ENCODE data around the gene SNAPC1. TPM values are rescaled to one million over a fixed set of nuclear protein-coding genes. Genes with fewer than 3 reads are reported as not detected.

The SNAPC1 gene
- total and polyA plus RNA-seq, 2 donors (not counting 1 experiment from before 2014, with no cell fraction given): 23.4 to 29.6 TPM

GRCh38 chr14:61803755-61804154 lies 41.5 kb downstream of the SNAPC1 start:
- H3K36me3 ChIP-seq (ENCODE audit: control insufficient read depth, insufficient read depth, low read length): no peaks in the 10 kb centered on the region
- H3K79me2 ChIP-seq (ENCODE audit: control insufficient read depth, insufficient read depth, low read length): no peaks in the 10 kb centered on the region
- TF ChIP-seq EZH2 (IDR thresholded peaks at IDR 0.05; ENCODE audit: low read length, missing control alignments) (no peak), CTCF (conservative IDR thresholded peaks at IDR 0.05 in 1 of 2, IDR thresholded peaks at IDR 0.05 in 1 of 2; ENCODE audit: low read depth in 1 of 2, low read length in 2 of 2) (no peak)
- peaks cover 4% of the 10 kb centered on the region for H3K4me1 ChIP-seq (ENCODE audit: control insufficient read depth, extremely low read depth, insufficient read depth, low read length)
- no peak for DNase-seq (ENCODE audit: low read depth in 2 of 2)
- H3K9me3 ChIP-seq (ENCODE audit: control insufficient read depth, insufficient read depth, low read depth, low read length): no peaks in the 10 kb centered on the region
- no peaks in the 10 kb centered on the region for H4K20me1 ChIP-seq (ENCODE audit: control insufficient read depth, extremely low read depth, insufficient read depth, low read length)
- no peak overlapping the region for H3K4me3 ChIP-seq (replicated peaks in 1 of 4; ENCODE audit: control extremely low read depth in 1 of 4, insufficient read depth in 1 of 4, low read depth in 3 of 4, low read length in 4 of 4)
- H3K27ac ChIP-seq (ENCODE audit: insufficient read depth, low read length): no peak overlapping the region
- no peaks in the 10 kb centered on the region for H3K27me3 ChIP-seq (ENCODE audit: control insufficient read depth, insufficient read depth, low read length)
- no peak overlapping the region for H3K9ac ChIP-seq (ENCODE audit: insufficient read depth, low read length)
- no peak overlapping the region for H3K4me2 ChIP-seq (ENCODE audit: extremely low read depth, insufficient read depth, low read length)
- no peak overlapping the region for H2AFZ ChIP-seq (ENCODE audit: low read length)

- H3K9ac ChIP-seq (ENCODE audit: insufficient read depth, low read length): no peak overlapping the region
- DNase-seq (ENCODE audit: low read depth in 2 of 2): no peak
- H3K79me2 ChIP-seq (ENCODE audit: control insufficient read depth, insufficient read depth, low read length): no peaks in the 10 kb centered on the region
- no peaks in the 10 kb centered on the region for H4K20me1 ChIP-seq (ENCODE audit: control insufficient read depth, extremely low read depth, insufficient read depth, low read length)
- H3K27me3 ChIP-seq (ENCODE audit: control insufficient read depth, insufficient read depth, low read length): no peaks in the 10 kb centered on the region
- H3K36me3 ChIP-seq (ENCODE audit: control insufficient read depth, insufficient read depth, low read length): no peaks in the 10 kb centered on the region
- no peak overlapping the region for H3K27ac ChIP-seq (ENCODE audit: insufficient read depth, low read length)
- no peaks in the 10 kb centered on the region for H3K9me3 ChIP-seq (ENCODE audit: control insufficient read depth, insufficient read depth, low read depth, low read length)
- peaks cover 4% of the 10 kb centered on the region for H3K4me1 ChIP-seq (ENCODE audit: control insufficient read depth, extremely low read depth, insufficient read depth, low read length)
- TF ChIP-seq EZH2 (IDR thresholded peaks at IDR 0.05; ENCODE audit: low read length, missing control alignments) (no peak), CTCF (conservative IDR thresholded peaks at IDR 0.05 in 1 of 2, IDR thresholded peaks at IDR 0.05 in 1 of 2; ENCODE audit: low read depth in 1 of 2, low read length in 2 of 2) (no peak)
- H2AFZ ChIP-seq (ENCODE audit: low read length): no peak overlapping the region
- H3K4me3 ChIP-seq (replicated peaks in 1 of 4; ENCODE audit: control extremely low read depth in 1 of 4, insufficient read depth in 1 of 4, low read depth in 3 of 4, low read length in 4 of 4): no peak overlapping the region
- no peak overlapping the region for H3K4me2 ChIP-seq (ENCODE audit: extremely low read depth, insufficient read depth, low read length)
Measured at GRCh38 chr14:61805451-61805850, 43.2 kb downstream of the SNAPC1 start.

GRCh38 chr14:61811882-61812346 lies 49.7 kb downstream of the SNAPC1 start:
- TF ChIP-seq EZH2 (IDR thresholded peaks at IDR 0.05; ENCODE audit: low read length, missing control alignments) (peak; percentile 64), CTCF (conservative IDR thresholded peaks at IDR 0.05 in 1 of 2, IDR thresholded peaks at IDR 0.05 in 1 of 2; ENCODE audit: low read depth in 1 of 2, low read length in 2 of 2) (no peak)
- no peak overlapping the region for H3K27ac ChIP-seq (ENCODE audit: insufficient read depth, low read length)
- no peak overlapping the region for H2AFZ ChIP-seq (ENCODE audit: low read length)
- H3K9me3 ChIP-seq (ENCODE audit: control insufficient read depth, insufficient read depth, low read depth, low read length): no peaks in the 10 kb centered on the region
- DNase-seq (ENCODE audit: low read depth in 2 of 2): no peak
- H3K4me2 ChIP-seq (ENCODE audit: extremely low read depth, insufficient read depth, low read length): no peak overlapping the region
- H3K4me3 ChIP-seq (replicated peaks in 1 of 4; ENCODE audit: control extremely low read depth in 1 of 4, insufficient read depth in 1 of 4, low read depth in 3 of 4, low read length in 4 of 4): peak overlapping the region in 2 of 4 experiments; percentile 10 to 40
- peaks cover 2% of the 10 kb centered on the region for H3K4me1 ChIP-seq (ENCODE audit: control insufficient read depth, extremely low read depth, insufficient read depth, low read length)
- H3K36me3 ChIP-seq (ENCODE audit: control insufficient read depth, insufficient read depth, low read length): no peaks in the 10 kb centered on the region
- H3K27me3 ChIP-seq (ENCODE audit: control insufficient read depth, insufficient read depth, low read length): peaks cover 11% of the 10 kb centered on the region
- no peaks in the 10 kb centered on the region for H4K20me1 ChIP-seq (ENCODE audit: control insufficient read depth, extremely low read depth, insufficient read depth, low read length)
- H3K9ac ChIP-seq (ENCODE audit: insufficient read depth, low read length): no peak overlapping the region
- no peaks in the 10 kb centered on the region for H3K79me2 ChIP-seq (ENCODE audit: control insufficient read depth, insufficient read depth, low read length)

All from fibroblast of lung (primary cell).